OCI-LY3 (cell line): Measurements from ENCODE around the gene RNF148.
"Not testable (repeated sequence)": the region's sequence is repeated elsewhere in the genome, so short reads cannot be mapped to it uniquely, and the experiment has no call there.

ENCODE experiments used
- H2AFZ ChIP-seq: fragments of 200-600, 300-600 bp; shearing (Covaris generic); 2 replicates; pipeline ENCODE4 v1.6.0; 2014; ENCODE audit warnings: antibody characterized with exemption, low read depth, low read length
- H3K27ac ChIP-seq: fragments of 200-600, 300-600 bp; sonication (generic); 2 replicates; pipeline ENCODE4 v1.5.1; 2014; ENCODE audit warnings: mild to moderate bottlenecking, low read length, moderate library complexity, mixed read lengths
- H3K27me3 ChIP-seq: fragments of 200-600, 300-600 bp; sonication (generic); 2 replicates; pipeline ENCODE4 v1.6.1; 2014; ENCODE audit warnings: low read depth, low read length, mixed read lengths
- H3K36me3 ChIP-seq: fragments of 200-600, 300-600 bp; sonication (generic); replicated peaks from 2 replicates; pipeline ENCODE3; 2014; ENCODE audit warnings: low read depth, low read length, mixed read lengths
- H3K4me1 ChIP-seq: fragments of 300-600, 200-600 bp; sonication (generic); 2 replicates; pipeline ENCODE4 v1.6.1; 2014; ENCODE audit warnings: low read length, mixed read lengths
- H3K4me2 ChIP-seq: fragments of 200-600, 300-600 bp; sonication (generic); 2 replicates; pipeline ENCODE4 v1.6.1; 2014; ENCODE audit warnings: low read length, mixed read lengths
- H3K4me3 ChIP-seq: fragments of 300-600, 200-600 bp; sonication (generic); 2 replicates; pipeline ENCODE4 v1.5.1; 2014; ENCODE audit warnings: antibody characterized with exemption, mild to moderate bottlenecking, low read length, moderate library complexity
- H3K79me2 ChIP-seq: fragments of 300-600, 200-600 bp; shearing (Covaris generic); 2 replicates; pipeline ENCODE4 v1.6.1; 2014; ENCODE audit warnings: mild to moderate bottlenecking, low read length, mixed read lengths
- H3K9ac ChIP-seq: fragments of 300-600, 200-600 bp; shearing (Covaris generic); 2 replicates; pipeline ENCODE4 v1.6.0; 2014; ENCODE audit warnings: mild to moderate bottlenecking, low read length, moderate library complexity
- H3K9me3 ChIP-seq: fragments of 200-600, 300-600 bp; shearing (Covaris generic); 2 replicates; pipeline ENCODE4 v1.6.1; 2014; ENCODE audit warnings: low read length, mixed read lengths; ENCODE audit not compliant: insufficient read depth
- H4K20me1 ChIP-seq: fragments of 200-600, 300-600 bp; sonication (generic); 2 replicates; pipeline ENCODE4 v1.6.1; 2016; ENCODE audit warnings: low read length, mixed read lengths; ENCODE audit not compliant: insufficient read depth
- EZH2phosphoT487 ChIP-seq: fragments of 200-600 bp; shearing (Covaris generic); IDR thresholded peaks from 2 replicates; pipeline ENCODE4 v1.6.1; 2018; ENCODE audit warnings: antibody characterized with exemption, mixed run types, low read depth
- TF ChIP-seq, protein P1 (sequence below): fragments of 200-600, 300-600 bp; sonication (generic); IDR thresholded peaks from 2 replicates; pipeline ENCODE4 v1.5.1; 2014; ENCODE audit warnings: antibody characterized with exemption, low read length, low read depth

The RNF148 gene

GRCh38 chr7:122679813-122680212 lies 22.9 kb downstream of the RNF148 start:
- Histone ChIP-seq H4K20me1 (no peaks in the 10 kb centered on the region), H3K79me2 (no peaks in the 10 kb centered on the region), H2AFZ (no peak overlapping the region), H3K4me1 (peaks cover 3% of the 10 kb centered on the region; the same call in 1 of the 2 replicates), H3K27ac (no peak overlapping the region), H3K27me3 (no peaks in the 10 kb centered on the region), H3K9me3 (no peaks in the 10 kb centered on the region), H3K9ac (no peak overlapping the region), H3K4me3 (no peak overlapping the region), H3K4me2 (no peak overlapping the region), H3K36me3 (no peaks in the 10 kb centered on the region)
- no peak for TF ChIP-seq EZH2phosphoT487
- TF ChIP-seq, protein P1, sequence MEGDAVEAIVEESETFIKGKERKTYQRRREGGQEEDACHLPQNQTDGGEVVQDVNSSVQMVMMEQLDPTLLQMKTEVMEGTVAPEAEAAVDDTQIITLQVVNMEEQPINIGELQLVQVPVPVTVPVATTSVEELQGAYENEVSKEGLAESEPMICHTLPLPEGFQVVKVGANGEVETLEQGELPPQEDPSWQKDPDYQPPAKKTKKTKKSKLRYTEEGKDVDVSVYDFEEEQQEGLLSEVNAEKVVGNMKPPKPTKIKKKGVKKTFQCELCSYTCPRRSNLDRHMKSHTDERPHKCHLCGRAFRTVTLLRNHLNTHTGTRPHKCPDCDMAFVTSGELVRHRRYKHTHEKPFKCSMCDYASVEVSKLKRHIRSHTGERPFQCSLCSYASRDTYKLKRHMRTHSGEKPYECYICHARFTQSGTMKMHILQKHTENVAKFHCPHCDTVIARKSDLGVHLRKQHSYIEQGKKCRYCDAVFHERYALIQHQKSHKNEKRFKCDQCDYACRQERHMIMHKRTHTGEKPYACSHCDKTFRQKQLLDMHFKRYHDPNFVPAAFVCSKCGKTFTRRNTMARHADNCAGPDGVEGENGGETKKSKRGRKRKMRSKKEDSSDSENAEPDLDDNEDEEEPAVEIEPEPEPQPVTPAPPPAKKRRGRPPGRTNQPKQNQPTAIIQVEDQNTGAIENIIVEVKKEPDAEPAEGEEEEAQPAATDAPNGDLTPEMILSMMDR, result no peak

GRCh38 chr7:122679269-122679709 lies 23.4 kb downstream of the RNF148 start:
- not testable (repeated sequence) for H3K9ac ChIP-seq, H3K36me3 ChIP-seq, H3K4me1 ChIP-seq, H2AFZ ChIP-seq, H3K27me3 ChIP-seq, H3K27ac ChIP-seq, H4K20me1 ChIP-seq, H3K9me3 ChIP-seq, H3K4me3 ChIP-seq, H3K79me2 ChIP-seq, H3K4me2 ChIP-seq

GRCh38 chr7:122677149-122677548 lies 25.6 kb downstream of the RNF148 start:
- H3K27ac ChIP-seq, result no peak overlapping the region
- H3K4me2 ChIP-seq, result no peak overlapping the region
- H3K9ac ChIP-seq, result no peak overlapping the region
- H3K36me3 ChIP-seq, result no peaks in the 10 kb centered on the region
- no peaks in the 10 kb centered on the region for H4K20me1 ChIP-seq
- H3K4me3 ChIP-seq, result no peak overlapping the region
- H2AFZ ChIP-seq, result no peak overlapping the region
- no peaks in the 10 kb centered on the region for H3K9me3 ChIP-seq
- no peaks in the 10 kb centered on the region for H3K27me3 ChIP-seq
- TF ChIP-seq EZH2phosphoT487, result no peak
- TF ChIP-seq, protein P1, result no peak
- H3K4me1 ChIP-seq, result peaks cover 8% of the 10 kb centered on the region; the same call in 1 of the 2 replicates
- H3K79me2 ChIP-seq, result no peaks in the 10 kb centered on the region

DNA sequence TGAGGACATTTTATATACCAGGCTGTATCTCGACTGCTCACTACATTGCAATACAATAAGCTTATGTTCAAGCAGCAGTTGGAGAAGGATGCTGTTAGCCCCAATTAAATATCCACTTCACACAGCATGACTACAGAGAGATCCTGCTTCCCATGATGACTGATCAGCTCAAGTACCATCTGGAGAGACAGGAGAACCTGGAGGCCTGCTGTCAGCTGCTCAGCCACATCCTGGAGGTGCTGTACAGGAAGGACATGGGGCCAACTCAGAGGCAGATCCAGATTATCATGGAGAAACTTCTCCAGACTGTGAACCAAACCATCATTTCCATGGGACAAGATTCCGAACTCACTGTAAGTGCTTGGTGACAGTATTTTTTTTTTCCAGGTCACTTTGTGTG lies 26.3 kb downstream of the RNF148 start:
- no peaks in the 10 kb centered on the region for H3K9me3 ChIP-seq
- no peak overlapping the region for H3K4me2 ChIP-seq
- no peaks in the 10 kb centered on the region for H3K36me3 ChIP-seq
- no peak overlapping the region for H3K27ac ChIP-seq
- peaks cover 8% of the 10 kb centered on the region; the same call in 1 of the 2 replicates for H3K4me1 ChIP-seq
- no peak for TF ChIP-seq EZH2phosphoT487
- TF ChIP-seq, protein P1, result no peak
- H3K27me3 ChIP-seq, result no peaks in the 10 kb centered on the region
- no peak overlapping the region for H2AFZ ChIP-seq
- H3K79me2 ChIP-seq, result no peaks in the 10 kb centered on the region
- no peaks in the 10 kb centered on the region for H4K20me1 ChIP-seq
- no peak overlapping the region for H3K4me3 ChIP-seq
- no peak overlapping the region for H3K9ac ChIP-seq

GRCh38 chr7:122675621-122676020 lies 27.1 kb downstream of the RNF148 start:
- Histone ChIP-seq H3K9ac (no peak overlapping the region), H3K27ac (no peak overlapping the region), H3K4me1 (peaks cover 8% of the 10 kb centered on the region; the same call in 1 of the 2 replicates), H3K4me3 (no peak overlapping the region), H3K36me3 (no peaks in the 10 kb centered on the region), H2AFZ (no peak overlapping the region), H3K27me3 (no peaks in the 10 kb centered on the region), H3K9me3 (no peaks in the 10 kb centered on the region), H3K79me2 (no peaks in the 10 kb centered on the region), H3K4me2 (no peak overlapping the region), H4K20me1 (no peaks in the 10 kb centered on the region)
- TF ChIP-seq EZH2phosphoT487, result no peak
- TF ChIP-seq, protein P1, result no peak
